Upper lobe of left lung (tissue), 4 donors: ENCODE results near the gene LYST.

ENCODE experiments used
- CTCF ChIP-seq, 6 experiments: fragments of 450-650 bp in 4 of 6; fragments of 200-600 bp in 2 of 6; sonication (generic) in 2 of 6; IDR thresholded peaks; one replicate each; pipeline ENCODE4 v1.5.1; 2016 to 2019; ENCODE audit warnings: antibody characterized with exemption in 6 of 6
- EP300 ChIP-seq, 4 donors: sonication (generic); formaldehyde crosslinking; IDR thresholded peaks; one replicate each; pipeline ENCODE4 v1.5.1; 2017; ENCODE audit warnings: antibody characterized with exemption in 4 of 4, control low read depth in 2 of 4
- POLR2A ChIP-seq, 4 donors: fragments of 450-650 bp; IDR thresholded peaks; one replicate each; pipeline ENCODE4 v1.5.1; 2016 to 2017; ENCODE audit warnings: antibody characterized with exemption in 4 of 4, mild to moderate bottlenecking in 2 of 4
- POLR2AphosphoS5 ChIP-seq, 2 donors: sonication (generic); formaldehyde crosslinking; IDR thresholded peaks; one replicate each; pipeline ENCODE4 v1.5.1; 2017; ENCODE audit warnings: antibody characterized with exemption in 2 of 2

- TF ChIP-seq CTCF (IDR thresholded peaks at IDR 0.05) (no peak), POLR2AphosphoS5 (IDR thresholded peaks at IDR 0.05) (no peak), EP300 (IDR thresholded peaks at IDR 0.05) (no peak), POLR2A (IDR thresholded peaks at IDR 0.05) (no peak)
These were observed 84.9 kb downstream of the LYST start for GRCh38 chr1:235781807-235782206.
